Common myeloid progenitor, CD34-positive (primary cell): ENCODE measurements around the gene PRDX3.

Experiments
- CTCF ChIA-PET: fragments of 350-600 bp; sonication (Branson Sonifier 250); formaldehyde crosslinking; loops from one replicate; lab custom pipeline; 2021; ENCODE audit warnings: antibody characterized with exemption; lab: Charles Lee
- POLR2A ChIA-PET: fragments of 350-600 bp; sonication (Branson Sonifier 250); formaldehyde crosslinking; loops from one replicate; lab custom pipeline; 2021; ENCODE audit warnings: antibody characterized with exemption; lab: Charles Lee
- DNase-seq, 3 donors: peaks; one replicate each; pipeline versions ENCODE4 v3.0.0 to v3.0.0-alpha.2; 2013
- H3K27ac ChIP-seq, 2 experiments: 1 replicate in 1 of 2; 2 replicates in 1 of 2; pipeline ENCODE4 v1.7.0; 2013; ENCODE audit warnings: inconsistent platforms in 2 of 2, low read length in 2 of 2, mild to moderate bottlenecking in 2 of 2, low read depth in 1 of 2, moderate library complexity in 1 of 2; ENCODE audit not compliant: severe bottlenecking in 2 of 2, insufficient read depth in 1 of 2, poor library complexity in 1 of 2
- H3K27me3 ChIP-seq, 5 experiments: replicated peaks in 2 of 5; 1 replicate in 3 of 5; 2 replicates in 2 of 5; pipeline versions ENCODE4 v1.6.1 to v1.7.0; 2013; ENCODE audit warnings: low read length in 4 of 5, mild to moderate bottlenecking in 2 of 5, moderate library complexity in 2 of 5, inconsistent platforms in 1 of 5; ENCODE audit not compliant: insufficient read depth in 5 of 5, control insufficient read depth in 4 of 5
- H3K36me3 ChIP-seq, 4 experiments: 1 replicate in 2 of 4; 2 replicates in 2 of 4; pipeline versions ENCODE4 v1.6.1 to v1.7.0; 2013; ENCODE audit warnings: low read length in 3 of 4, control low read depth in 1 of 4, mild to moderate bottlenecking in 1 of 4; ENCODE audit not compliant: control insufficient read depth in 4 of 4, insufficient read depth in 4 of 4
- H3K4me1 ChIP-seq, 4 experiments: 1 replicate in 3 of 4; 2 replicates in 1 of 4; pipeline versions ENCODE4 v1.6.1 to v1.7.1; 2013; ENCODE audit warnings: low read length in 3 of 4, mild to moderate bottlenecking in 3 of 4, control low read depth in 1 of 4, inconsistent platforms in 1 of 4, moderate library complexity in 1 of 4; ENCODE audit not compliant: control insufficient read depth in 4 of 4, insufficient read depth in 4 of 4; ENCODE audit errors: control extremely low read depth in 1 of 4
- H3K4me3 ChIP-seq, 7 experiments: 1 replicate in 4 of 7; 2 replicates in 3 of 7; pipeline versions ENCODE4 v1.5.1 to v1.7.0; 2013; ENCODE audit warnings: mild to moderate bottlenecking in 7 of 7, low read length in 6 of 7, moderate library complexity in 6 of 7, inconsistent platforms in 2 of 7, low read depth in 2 of 7, control low read depth in 1 of 7; ENCODE audit not compliant: insufficient read depth in 4 of 7, control insufficient read depth in 1 of 7; ENCODE audit errors: extremely low read depth in 1 of 7
- H3K9me3 ChIP-seq, 5 experiments: 1 replicate in 4 of 5; 2 replicates in 1 of 5; pipeline versions ENCODE4 v1.6.1 to v1.7.1; 2013; ENCODE audit warnings: low read length in 4 of 5, mild to moderate bottlenecking in 2 of 5, inconsistent platforms in 1 of 5, low read depth in 1 of 5, moderate library complexity in 1 of 5; ENCODE audit not compliant: control insufficient read depth in 4 of 5, insufficient read depth in 2 of 5; ENCODE audit errors: control extremely low read depth in 1 of 5
- WGBS: methylation state at CpG from one replicate; pipeline ENCODE4 v1.1.5; 2013; ENCODE audit not compliant: insufficient coverage; 5-methylcytosine and 5-hydroxymethylcytosine counted together

PRDX3 gene

DNA sequence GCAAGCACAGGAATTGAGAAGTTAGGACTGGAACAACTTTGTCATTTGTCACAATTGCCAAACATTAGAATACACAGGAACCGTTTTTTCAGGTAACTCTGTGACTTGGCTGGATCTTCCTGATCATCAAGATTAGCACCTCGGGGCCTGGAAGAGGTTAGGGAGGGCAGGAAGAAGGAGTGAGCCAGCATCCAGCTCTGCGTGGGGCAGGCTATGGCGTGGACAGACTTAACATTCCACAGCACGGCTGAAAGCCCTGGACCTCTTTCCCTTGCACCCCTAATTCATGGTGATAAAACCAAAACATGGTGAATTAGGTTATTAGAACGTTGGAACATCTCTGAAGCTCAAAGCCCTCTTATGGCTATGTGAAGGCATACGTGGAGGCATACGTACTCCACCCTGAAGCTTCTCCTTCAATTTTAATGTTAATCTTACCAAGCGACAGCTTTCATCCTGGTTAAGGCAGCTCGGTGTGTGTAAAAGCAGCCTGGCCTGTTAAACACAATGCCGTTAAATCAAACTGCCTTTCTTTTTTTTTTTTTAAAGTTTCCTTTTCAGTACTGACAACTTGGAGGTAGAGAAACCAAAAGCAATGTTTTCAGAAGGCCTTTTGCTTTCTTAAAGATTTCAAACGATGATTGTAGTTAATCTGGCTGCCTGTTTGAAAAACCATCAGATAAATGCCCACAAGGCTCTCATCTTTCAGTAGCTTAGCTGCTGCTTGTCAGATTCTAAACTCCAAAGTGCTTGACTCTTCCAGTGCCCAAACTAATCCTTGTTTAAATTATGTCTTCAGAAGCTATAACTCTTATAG lies 33.2 kb upstream of the PRDX3 start:
- Histone ChIP-seq H3K27me3 (peaks cover 0 to 18% (median 3%) of the 10 kb centered on the region in 5 experiments), H3K4me3 (peak overlapping the region in 4 of 7 experiments; percentile 17 to 56 (median 30)), H3K27ac (peak overlapping the region; percentile 35 to 56), H3K4me1 (peaks cover 31 to 58% (median 51%) of the 10 kb centered on the region in 4 experiments), H3K36me3 (no peaks in the 10 kb centered on the region), H3K9me3 (no peaks in the 10 kb centered on the region)
- POLR2A ChIA-PET = interaction anchor here (0.8 kb wide), 1 partner anchor 184 kb away, joined by 3 read pairs; no protein-coding TSS in a partner anchor
- WGBS = 9% methylated on average over 11 of the region's 12 CpGs
- CTCF ChIA-PET = interaction anchor here (0.6 to 4.1 kb wide), 13 partner anchors 9 to 206 kb away, joined by 3 to 16 read pairs (median 3); no protein-coding TSS in a partner anchor
- DNase-seq = peak in 2 of 3 donors; percentile 62 to 69

- POLR2A ChIA-PET = no interaction called here
Measured at GRCh38 chr10:119211176-119211575, 32.6 kb upstream of the PRDX3 start.

DNA sequence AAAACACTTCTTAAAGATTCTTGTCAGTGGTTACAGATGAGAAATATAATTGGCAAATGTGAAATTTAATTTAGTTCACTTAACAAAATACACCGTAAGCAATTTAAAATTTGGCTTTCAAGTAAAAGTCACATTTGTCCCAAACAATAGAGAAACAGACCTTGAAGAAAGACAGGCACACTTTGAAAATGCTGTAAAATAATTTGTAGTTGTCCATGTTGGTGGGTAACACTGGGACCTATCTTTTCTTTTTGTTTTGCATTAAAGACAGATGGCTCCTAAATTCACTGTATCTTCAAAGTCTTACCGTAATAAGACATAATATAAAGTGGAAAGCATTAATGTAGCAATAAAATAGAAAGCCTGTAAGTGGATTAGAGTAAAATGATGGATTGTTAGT lies 32.0 kb upstream of the PRDX3 start:
- Histone ChIP-seq H3K27me3 (peaks cover 0 to 18% (median 3%) of the 10 kb centered on the region in 5 experiments), H3K36me3 (no peaks in the 10 kb centered on the region), H3K9me3 (no peaks in the 10 kb centered on the region), H3K4me1 (peaks cover 31 to 68% (median 61%) of the 10 kb centered on the region in 4 experiments), H3K27ac (no peak overlapping the region), H3K4me3 (no peak overlapping the region)
- ChIA-PET POLR2A (no interaction called here), CTCF (interaction anchor here (0.8 to 4.1 kb wide), 12 partner anchors 10 to 208 kb away, joined by 3 to 16 read pairs (median 4); no protein-coding TSS in a partner anchor)
- DNase-seq = no peak
- WGBS = no CpG with 5 or more reads among the region's 2 CpGs

More at GRCh38 chr10:119211176-119211575, 32.6 kb upstream of the PRDX3 start:
- 100% methylated on average over 1 of the region's 3 CpGs for WGBS
- H3K27me3 ChIP-seq = peaks cover 0 to 18% (median 3%) of the 10 kb centered on the region in 5 experiments
- no peak overlapping the region for H3K27ac ChIP-seq
- H3K9me3 ChIP-seq = no peaks in the 10 kb centered on the region
- H3K36me3 ChIP-seq = no peaks in the 10 kb centered on the region
- no peak for DNase-seq
- CTCF ChIA-PET = interaction anchor here (0.8 to 4.1 kb wide), 11 partner anchors 9 to 207 kb away, joined by 3 to 16 read pairs (median 4); no protein-coding TSS in a partner anchor
- peak overlapping the region in 1 of 7 experiments; percentile 56 for H3K4me3 ChIP-seq
- peaks cover 31 to 62% (median 56%) of the 10 kb centered on the region in 4 experiments for H3K4me1 ChIP-seq

DNA sequence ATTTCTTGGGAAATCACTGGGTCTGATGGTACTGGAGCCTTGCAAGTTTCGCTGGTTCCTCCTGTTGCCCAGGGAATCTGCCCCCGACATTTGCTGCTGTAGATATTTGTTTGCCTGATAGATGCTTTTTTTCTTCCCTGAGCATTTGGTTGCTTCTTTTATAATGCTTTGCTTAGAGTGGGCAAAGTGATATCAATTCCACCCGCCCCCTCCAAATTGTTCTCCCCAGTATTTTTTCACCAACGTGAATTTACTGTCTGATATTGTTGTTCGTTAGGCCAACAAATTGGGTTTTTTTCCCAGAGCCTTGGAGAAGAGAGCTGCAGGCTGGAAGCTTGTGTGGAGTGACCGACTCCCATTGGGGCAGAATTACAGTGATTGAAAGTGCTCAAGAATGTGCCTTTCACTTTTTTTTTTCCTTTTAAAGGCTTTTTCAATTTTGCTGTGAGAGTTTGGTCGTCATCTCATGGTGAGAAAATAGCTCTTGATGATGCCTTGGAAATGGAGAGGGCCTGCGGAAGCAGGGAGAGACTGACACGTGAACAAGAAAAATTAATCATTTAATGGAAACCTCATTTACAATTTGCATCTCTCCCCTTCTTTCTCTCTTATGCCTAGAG lies 31.2 kb upstream of the PRDX3 start:
- H3K4me3 ChIP-seq = peak overlapping the region in 3 of 7 experiments; percentile 10 to 85 (median 66)
- peaks cover 0 to 18% (median 3%) of the 10 kb centered on the region in 5 experiments for H3K27me3 ChIP-seq
- peaks cover 31 to 68% (median 62%) of the 10 kb centered on the region in 4 experiments for H3K4me1 ChIP-seq
- no peaks in the 10 kb centered on the region for H3K36me3 ChIP-seq
- no peak overlapping the region for H3K27ac ChIP-seq
- ChIA-PET CTCF (interaction anchor here (1.0 to 4.4 kb wide), 16 partner anchors 8 to 205 kb away, joined by 3 to 23 read pairs (median 4); no protein-coding TSS in a partner anchor), POLR2A (interaction anchor here (0.5 kb wide), 1 partner anchor 72 kb away, joined by 3 read pairs; no protein-coding TSS in a partner anchor)
- 86% methylated on average over 2 of the region's 9 CpGs for WGBS
- DNase-seq = no peak
- no peaks in the 10 kb centered on the region for H3K9me3 ChIP-seq

DNA sequence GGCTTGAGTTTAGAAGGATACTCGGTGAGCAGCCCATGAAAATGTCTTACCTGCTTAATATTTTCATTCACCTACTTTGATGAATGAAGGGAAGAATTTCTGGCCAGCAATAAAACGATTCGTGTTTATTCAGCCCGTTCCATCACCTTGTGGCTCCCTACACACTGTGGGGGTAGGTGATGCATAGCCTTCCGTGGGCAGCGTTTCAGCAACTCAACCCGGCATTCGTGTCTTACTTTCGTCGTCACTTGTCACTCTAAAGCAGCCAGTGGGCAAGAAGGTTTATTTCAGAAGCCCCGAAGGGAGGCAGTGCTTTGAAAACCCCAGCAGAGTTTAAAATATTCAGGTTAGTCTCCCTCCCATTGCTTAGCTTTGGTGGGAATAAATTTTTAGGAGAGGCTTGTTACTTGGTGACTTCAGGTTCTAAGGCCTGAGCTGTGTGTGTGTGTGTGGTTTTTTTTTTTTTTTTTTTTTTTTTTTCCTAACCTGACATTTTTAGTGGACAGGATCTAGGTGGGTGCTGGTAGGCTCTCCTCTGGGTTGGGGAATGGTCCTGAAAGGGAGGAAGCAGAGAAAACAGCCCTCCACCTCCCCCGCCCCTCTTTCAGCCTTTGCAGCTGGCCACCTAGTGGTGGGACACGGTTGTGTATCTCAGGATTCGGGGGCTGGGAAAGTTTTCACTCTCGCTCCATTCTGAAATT lies 30.6 kb upstream of the PRDX3 start:
- Histone ChIP-seq H3K27me3 (peaks cover 0 to 18% (median 3%) of the 10 kb centered on the region in 5 experiments), H3K27ac (no peak overlapping the region), H3K4me1 (peaks cover 31 to 67% (median 62%) of the 10 kb centered on the region in 4 experiments), H3K9me3 (no peaks in the 10 kb centered on the region), H3K4me3 (peak overlapping the region in 6 of 7 experiments; percentile 10 to 85 (median 72)), H3K36me3 (no peaks in the 10 kb centered on the region)
- CTCF ChIA-PET = interaction anchor here (1.0 to 4.4 kb wide), 15 partner anchors 9 to 206 kb away, joined by 3 to 23 read pairs (median 4); no protein-coding TSS in a partner anchor
- DNase-seq = peak in 2 of 3 donors; percentile 56 to 60
- POLR2A ChIA-PET = interaction anchor here (0.5 kb wide), 1 partner anchor 71 kb away, joined by 3 read pairs; no protein-coding TSS in a partner anchor
- WGBS = 14% methylated on average over 10 of the region's 15 CpGs

- DNase-seq = no peak
- Histone ChIP-seq H3K4me3 (peak overlapping the region in 6 of 7 experiments; percentile 67 to 85 (median 78)), H3K36me3 (no peaks in the 10 kb centered on the region), H3K27me3 (peaks cover 0 to 18% (median 3%) of the 10 kb centered on the region in 5 experiments), H3K27ac (no peak overlapping the region), H3K9me3 (no peaks in the 10 kb centered on the region), H3K4me1 (peaks cover 29 to 61% (median 56%) of the 10 kb centered on the region in 4 experiments)
- CTCF ChIA-PET = interaction anchor here (0.6 to 4.4 kb wide), 10 partner anchors 9 to 210 kb away, joined by 3 to 35 read pairs (median 7); no protein-coding TSS in a partner anchor
- 0% methylated on average over 3 of the region's 3 CpGs for WGBS
- POLR2A ChIA-PET = interaction anchor here (0.7 kb wide), 1 partner anchor 505 kb away, joined by 3 read pairs; no protein-coding TSS in a partner anchor
Measured at GRCh38 chr10:119208553-119208940, 29.9 kb upstream of the PRDX3 start.
